ENCODE results near the gene HSPBP1.

GRCh38 chr19:55258828-55259539 is 20.9 kb downstream of the HSPBP1 start, which contains the start of gene PPP6R1:
- TF ChIP-seq GATA2 (IDR thresholded peaks at IDR 0.05; ENCODE audit: low read depth, low read length) (no peak), GATA3 (IDR thresholded peaks at IDR 0.05; ENCODE audit: low read depth, low read length) (no peak)

Data from SH-SY5Y (cell line).